NOMO-1 (cell line): ENCODE results near the gene PPFIBP2.

Source experiments
- DNase-seq, 2 experiments: peaks; one replicate each; lab custom pipeline; 2025; ENCODE audit not compliant: unreplicated experiment in 2 of 2; lab: John Stamatoyannopoulos, UW

The PPFIBP2 gene

DNA sequence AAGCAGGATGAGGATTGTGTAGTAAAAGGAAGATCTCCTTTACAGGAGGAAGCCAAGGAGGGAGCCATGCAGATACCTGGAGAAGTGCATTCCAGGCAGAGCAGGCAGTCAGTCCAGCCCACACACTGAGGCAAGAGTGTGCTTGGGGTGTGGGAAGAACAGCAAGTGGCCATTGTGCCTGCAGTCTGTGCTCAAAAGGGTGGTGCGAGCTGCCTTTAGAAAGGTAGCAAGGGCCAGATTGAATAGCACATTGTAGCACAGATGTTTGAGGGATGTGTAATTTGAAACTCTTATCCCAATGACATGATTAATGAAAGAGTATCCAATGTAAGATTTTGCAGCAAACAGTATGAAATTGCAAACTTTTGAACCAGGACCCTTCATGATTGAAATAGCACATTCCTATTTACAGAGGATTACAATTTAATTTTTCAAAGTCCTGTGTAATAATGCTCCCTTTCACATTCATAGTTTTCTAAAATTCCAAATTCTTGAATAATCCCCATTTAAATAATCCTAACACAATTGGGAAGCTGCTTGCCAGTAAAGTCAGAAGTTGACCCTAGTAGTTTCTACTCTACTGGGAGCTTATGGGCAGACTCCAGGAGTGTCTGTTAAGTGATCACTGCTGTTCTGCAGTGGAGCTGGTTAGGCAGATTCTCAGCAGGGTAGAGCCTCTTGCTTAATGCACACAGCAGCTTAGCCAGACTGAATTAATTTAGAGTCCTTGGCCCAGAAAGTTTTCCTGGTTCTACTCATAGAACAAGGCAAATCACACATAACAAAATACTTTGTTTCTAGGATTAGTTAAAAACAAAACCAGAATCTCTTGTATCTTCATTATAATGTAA is 81.4 kb downstream of the PPFIBP2 start:
- no peak for DNase-seq

DNA sequence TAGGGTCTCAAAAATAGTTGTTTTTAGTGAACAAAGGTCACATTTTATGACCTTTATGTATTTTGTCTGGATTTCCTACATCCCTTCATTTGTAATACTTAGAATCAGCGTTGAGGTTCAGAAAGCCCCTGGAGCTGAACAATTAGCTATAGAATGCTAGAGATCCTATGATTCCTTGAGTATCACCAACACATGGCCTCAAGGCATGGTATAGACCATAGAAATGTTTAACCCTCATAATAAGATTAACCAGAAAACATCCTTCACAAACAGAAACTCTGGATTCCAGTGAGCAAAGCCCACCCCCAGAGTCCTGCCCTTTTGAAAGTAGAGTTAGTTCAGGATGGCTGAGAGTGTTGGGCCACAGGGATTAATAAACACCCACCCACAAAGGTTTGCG is 82.2 kb downstream of the PPFIBP2 start:
- DNase-seq, result no peak

DNA sequence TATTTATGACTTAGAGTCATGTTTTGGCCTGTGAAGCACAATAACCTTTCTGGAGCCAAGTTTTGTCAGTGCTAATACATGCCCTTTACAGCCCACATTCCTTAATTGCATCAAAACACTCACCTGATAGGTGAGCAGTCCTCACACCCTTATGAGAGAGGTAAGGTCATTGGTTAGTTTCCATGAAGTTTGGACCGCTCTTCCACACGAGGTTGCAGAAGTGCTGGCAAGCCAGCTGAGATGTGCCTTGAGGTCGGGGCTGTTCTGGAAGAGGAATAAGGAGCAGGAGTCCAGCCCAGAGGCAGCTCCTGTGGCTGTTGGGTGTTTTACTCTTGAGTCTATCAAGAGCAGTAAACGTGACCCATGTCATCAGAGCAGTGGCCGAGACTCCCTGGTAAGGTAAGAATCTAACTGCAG is 83.2 kb downstream of the PPFIBP2 start:
- no peak for DNase-seq

- DNase-seq, result no peak
Observed at GRCh38 chr11:7597620-7598019, 83.8 kb downstream of the PPFIBP2 start.

DNA sequence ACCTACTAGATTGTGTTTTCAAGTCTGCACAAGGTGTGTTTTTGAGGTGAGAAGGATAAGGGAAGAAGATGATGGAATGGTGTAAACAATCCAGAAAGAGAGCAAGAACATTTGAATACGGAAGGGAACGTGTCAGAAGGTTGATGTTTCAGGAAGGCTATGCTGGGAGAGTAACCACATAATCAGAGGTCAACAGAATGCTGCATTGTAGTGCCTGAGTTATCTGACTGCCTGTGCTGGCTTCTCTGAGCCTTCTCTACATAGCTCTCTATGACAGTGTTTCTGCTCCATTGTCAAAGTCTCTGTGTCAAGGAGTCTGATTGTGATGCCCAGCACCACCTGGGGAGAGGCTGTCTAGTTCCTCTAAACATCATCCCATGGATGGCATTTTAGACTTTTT is 85.4 kb downstream of the PPFIBP2 start:
- DNase-seq, result no peak

- DNase-seq, result peak; percentile 52 to 60
Observed at GRCh38 chr11:7600205-7600775, 86.5 kb downstream of the PPFIBP2 start.

DNA sequence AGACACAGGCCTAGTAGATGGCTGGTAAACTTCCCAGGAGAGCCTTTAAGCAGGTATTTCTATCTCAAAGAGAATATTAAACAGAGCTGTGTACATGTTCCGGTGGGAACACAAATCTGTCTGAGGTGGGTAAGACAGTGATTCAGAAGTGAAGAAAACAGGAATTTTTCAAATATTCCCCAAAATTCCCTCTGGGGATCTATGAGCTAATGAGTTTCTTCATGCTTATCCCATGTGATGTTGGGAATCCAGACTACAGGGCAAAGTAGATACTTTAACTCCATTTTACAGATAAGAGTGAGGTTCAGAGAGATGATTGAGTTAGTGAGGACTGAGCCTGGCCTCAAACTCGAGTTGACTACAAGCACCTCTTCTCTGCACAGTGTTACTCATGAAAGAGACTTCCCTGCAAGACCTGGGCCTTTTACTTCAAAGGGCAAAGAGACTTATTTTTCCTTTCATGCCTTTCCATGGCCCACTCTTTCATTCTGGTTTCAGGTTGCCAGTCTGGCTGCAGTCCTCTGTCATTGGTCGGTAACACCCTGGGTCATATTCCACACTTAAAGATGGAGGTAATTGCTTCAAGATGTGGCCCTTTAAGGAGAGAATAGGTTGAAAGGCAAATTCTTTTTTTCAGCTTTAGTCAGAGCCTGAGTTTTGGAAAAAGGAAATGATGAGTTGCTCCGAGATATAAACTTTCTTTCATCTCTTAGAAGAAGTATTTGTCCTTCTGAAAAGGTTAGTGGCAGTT is 89.4 kb downstream of the PPFIBP2 start:
- no peak for DNase-seq

DNA sequence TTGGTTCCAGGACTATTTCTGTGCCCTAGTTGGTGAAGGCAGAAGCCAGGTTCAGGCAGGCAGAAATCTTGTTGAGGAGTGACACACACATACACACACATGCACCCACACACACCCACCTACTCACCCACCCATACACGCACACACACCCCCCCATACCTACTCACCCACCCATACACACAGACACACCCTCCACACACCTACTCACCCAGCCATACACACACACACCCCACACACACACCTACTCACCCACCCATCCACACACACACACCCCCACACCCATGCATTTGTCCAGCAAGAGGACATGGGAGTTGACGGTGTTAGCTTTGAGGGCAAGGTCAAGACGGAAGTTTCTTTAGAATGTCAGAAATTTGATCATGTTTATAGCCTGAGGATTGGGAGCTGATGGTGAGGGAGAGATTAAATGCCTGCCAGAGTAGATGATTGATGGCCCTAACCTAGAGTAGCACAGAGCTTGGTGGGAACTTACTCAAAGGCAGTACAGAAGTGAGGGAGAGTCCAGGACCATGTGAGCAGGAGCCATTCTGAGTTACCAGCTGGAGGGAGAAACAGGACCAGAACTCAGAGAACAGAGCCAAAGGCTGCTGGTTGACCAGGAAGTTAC is 90.6 kb downstream of the PPFIBP2 start:
- no peak for DNase-seq

GRCh38 chr11:7605186-7605943 is 91.6 kb downstream of the PPFIBP2 start:
- no peak for DNase-seq

- DNase-seq, result no peak
Observed at GRCh38 chr11:7606496-7606895, 92.7 kb downstream of the PPFIBP2 start.

- no peak for DNase-seq
Observed at GRCh38 chr11:7609015-7609414, 95.2 kb downstream of the PPFIBP2 start.

- no peak for DNase-seq
Observed at GRCh38 chr11:7609521-7609920, 95.7 kb downstream of the PPFIBP2 start.

- DNase-seq, result no peak
Observed at GRCh38 chr11:7610393-7610792, 96.6 kb downstream of the PPFIBP2 start.

DNA sequence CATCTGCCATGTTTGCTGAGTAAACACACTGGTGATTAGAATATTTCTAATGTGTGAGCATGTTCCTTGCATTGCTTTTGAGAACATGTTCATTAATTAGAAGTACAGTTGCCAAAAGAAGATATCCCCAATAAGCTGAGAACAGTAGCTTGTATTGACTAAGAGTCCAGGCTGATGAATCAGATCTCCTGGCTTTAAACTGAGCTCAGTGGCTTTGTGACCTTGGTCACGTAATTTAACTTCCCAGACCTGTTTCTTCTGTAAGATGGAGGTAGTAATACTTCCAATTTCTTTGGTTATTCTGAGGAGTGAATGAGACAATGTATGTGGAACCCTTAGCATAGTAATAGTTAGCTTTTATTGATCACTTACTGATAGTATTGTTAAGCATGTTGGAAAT is 97.6 kb downstream of the PPFIBP2 start:
- DNase-seq, result no peak

DNA sequence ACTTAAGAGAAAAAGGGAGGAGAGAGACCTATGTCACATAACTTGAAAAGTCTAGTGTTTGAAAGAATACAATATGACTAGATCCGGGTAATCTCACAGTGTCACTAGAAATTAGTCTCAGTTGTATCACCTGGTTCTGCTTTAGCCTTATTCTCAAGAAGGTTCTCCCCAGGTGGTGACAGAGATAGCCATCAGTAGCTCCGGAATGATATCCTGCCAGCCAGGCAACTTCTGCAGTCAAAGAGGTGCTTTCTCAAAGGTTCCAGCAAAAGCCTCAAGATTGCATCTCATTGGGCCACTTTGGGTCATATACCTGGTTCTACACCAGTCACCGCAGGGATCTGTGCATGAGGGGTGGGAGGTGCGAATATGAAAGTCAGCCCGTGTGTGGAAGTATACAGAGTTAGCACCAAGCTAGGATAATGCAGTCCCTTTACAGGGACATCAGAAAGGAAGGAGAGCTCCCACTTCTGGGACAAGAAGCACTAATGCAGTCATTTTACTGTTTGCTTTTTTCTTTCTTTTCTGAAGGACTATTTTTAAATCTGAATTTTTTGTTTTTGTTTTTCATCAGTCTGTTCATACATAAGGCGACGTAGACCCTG is 98.4 kb downstream of the PPFIBP2 start:
- DNase-seq, result no peak

GRCh38 chr11:7612661-7613393 is 99.0 kb downstream of the PPFIBP2 start:
- DNase-seq, result no peak

GRCh38 chr11:7613394-7613720 is 99.6 kb downstream of the PPFIBP2 start:
- DNase-seq, result no peak

- DNase-seq, result no peak
Observed at GRCh38 chr11:7614656-7615055, 100.9 kb downstream of the PPFIBP2 start.

GRCh38 chr11:7617032-7617431 is 103.2 kb downstream of the PPFIBP2 start:
- DNase-seq, result no peak

- DNase-seq, result no peak
Observed at GRCh38 chr11:7619322-7619721, 105.5 kb downstream of the PPFIBP2 start.
